Stimulated activated CD8-positive, alpha-beta memory T cell treated with anti-CD3 and anti-CD28 coated beads, Interleukin-4, amount 100 ng/mL, for 4 hours (primary cell): ENCODE results near the gene RAB24.
"Not testable (repeated sequence)": the region's sequence is repeated elsewhere in the genome, so short reads cannot be mapped to it uniquely, and the experiment has no call there.

Experiments
- DNase-seq, 2 donors: peaks; one replicate each; pipeline ENCODE4 v3.0.0-alpha.2; 2020; ENCODE audit warnings: low read depth in 2 of 2, low spot score in 1 of 2

The RAB24 gene

DNA sequence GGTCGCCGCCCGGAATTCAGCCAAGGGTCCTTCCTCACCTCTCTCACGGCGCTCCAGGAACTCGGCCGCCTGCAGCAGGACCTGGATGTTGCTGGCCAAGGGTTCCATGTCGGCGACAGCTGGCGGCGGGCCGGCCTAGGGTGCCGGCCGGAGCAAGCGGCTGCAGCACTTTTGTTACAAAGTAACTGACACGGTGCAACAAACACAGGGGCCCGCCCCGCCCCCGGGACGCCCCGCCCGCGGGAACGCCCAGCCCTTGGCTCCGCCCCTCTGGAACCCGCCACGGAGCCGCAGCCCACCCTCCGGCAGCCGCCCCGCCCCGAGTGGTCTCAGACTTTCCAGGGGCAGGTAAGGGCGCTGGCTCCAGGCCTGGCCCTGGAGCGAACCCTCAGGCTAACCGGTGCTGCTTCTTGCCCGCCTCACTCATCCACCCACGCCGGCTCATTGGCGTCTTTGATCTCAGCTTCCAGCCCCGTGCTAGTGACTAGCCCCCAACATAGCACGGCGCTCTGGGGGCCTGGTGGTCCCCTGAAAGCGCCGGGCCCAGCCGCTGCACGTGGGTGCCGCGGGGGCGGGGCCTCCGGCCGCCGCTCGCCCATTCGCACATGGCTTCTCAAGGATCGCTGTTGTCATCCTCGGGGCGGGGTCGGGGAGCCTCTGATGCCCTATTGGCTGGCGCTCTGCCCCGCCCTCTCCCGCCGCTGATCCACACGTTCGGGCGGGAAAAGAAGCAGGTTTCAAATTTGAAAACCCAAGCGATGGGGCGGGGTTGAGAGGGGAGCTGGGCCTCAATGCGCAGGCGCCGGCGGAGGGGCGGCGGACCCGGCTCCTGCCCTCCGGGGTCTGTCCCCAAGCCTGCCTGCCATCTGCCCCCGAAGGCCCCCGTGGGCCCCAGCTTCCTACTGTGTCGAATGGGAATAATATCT is 8.5 kb upstream of the RAB24 start, which contains the start of gene MXD3:
TSS of gene MXD3 (minus strand) at position 176 of the 926 bp plus-strand sequence. CDS start at position 108, 68 bp downstream.
- peak; percentile 84 to 90 for DNase-seq

DNA sequence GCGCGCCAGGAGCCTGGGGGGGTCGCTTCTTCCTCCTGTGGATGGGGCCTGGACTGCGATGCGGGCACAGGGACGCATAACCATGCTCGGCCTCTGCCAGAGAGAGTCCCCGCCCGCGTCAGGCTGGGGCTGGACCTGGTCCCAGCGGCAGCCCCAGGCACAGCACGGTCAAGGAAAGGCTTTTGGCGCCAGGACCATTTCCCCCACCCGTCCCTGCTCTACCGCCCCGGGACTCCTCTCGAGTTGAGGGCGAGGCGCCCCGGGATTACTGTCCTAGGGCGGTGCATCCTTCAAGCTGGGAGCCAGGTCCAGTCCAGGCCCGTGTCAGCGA is 7.8 kb upstream of the RAB24 start:
- no peak for DNase-seq

GRCh38 chr5:177310757-177311391 is 7.4 kb upstream of the RAB24 start:
- no peak for DNase-seq

DNA sequence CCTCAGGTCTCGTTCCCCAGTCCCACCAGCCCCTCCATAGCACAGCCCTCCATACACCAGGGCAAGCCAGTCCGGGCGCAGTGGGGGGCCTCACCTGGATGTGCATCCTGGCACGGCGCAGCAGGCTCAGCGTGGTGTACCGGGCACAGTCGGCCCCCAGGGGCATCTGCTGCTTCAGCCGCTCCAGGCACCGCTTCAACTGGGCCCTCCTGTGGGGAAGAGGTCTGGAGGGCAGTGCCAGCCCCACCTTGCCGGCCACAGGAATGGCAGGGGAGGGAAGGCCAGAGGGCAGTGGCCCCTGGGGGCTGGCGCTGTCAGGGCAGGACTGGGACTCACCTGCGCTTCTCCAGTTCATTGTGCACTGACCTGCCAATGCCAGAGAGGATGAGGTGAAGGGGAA is 6.8 kb upstream of the RAB24 start:
- DNase-seq: no peak

- DNase-seq: peak in 1 of 2 donors; percentile 37
Measured at GRCh38 chr5:177309351-177310191, 6.1 kb upstream of the RAB24 start.

DNA sequence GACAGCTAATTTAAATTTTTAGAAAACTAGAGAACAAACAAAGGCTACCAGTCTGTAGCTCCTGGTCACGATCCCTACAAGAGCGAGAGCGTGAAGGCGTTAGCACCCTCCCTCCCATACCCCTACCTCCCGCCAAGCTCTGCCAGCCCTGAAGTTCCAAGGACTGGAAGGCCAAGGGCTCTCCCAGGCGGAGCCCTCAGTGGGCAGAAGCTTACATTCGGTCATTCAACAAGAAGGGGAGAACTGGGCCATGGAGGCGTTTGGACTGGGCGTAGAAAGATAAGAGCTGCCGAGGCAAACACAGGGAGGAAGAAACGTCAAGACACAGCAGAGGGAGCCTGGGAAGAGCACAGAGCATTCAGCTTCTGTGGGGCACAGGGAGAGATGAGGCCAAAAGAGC is 5.2 kb upstream of the RAB24 start:
- no peak for DNase-seq

GRCh38 chr5:177307544-177308363 is 4.2 kb upstream of the RAB24 start:
- no peak for DNase-seq

DNA sequence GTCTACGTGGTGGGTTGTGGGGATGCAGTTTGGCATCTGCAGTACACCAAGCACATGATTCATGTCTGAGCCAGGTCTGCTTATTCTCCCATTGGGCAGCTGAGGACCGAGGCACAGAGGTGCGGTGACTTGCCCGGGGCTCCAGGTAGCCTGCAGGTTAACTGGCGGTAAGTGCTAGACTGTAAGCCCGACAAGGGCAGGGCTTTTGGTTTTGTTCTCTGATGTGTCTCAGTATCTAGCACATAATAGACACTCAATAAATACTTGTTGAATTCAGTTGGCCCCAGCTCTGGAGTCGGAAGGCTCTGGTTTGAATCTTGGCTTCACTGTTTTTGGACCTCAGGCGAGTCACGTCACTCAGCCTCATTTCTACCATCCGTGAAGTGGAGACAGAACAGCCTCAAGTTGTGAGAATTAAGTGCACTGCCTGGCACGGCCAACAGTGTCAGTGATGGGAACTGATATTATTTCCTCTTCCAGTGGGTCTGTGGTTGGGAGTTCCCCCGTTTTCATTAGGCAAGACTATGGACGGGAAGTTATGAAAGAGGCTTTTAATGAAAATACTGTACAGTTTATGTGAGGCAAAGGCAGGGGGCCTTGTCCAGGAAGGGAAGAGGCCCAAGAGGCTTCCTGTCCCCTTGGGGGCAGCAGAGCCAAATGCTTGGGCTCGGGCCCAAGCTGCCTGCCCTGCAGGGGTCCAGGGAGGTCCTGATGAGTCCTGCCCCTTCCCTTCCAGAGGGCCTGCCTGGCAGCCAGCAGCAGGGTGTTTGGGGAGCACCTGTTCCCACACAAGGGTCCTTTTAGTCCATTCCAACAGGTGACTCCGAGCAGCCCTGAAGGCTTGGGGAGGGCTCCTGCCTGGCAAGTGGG is 3.4 kb upstream of the RAB24 start:
- DNase-seq: no peak

DNA sequence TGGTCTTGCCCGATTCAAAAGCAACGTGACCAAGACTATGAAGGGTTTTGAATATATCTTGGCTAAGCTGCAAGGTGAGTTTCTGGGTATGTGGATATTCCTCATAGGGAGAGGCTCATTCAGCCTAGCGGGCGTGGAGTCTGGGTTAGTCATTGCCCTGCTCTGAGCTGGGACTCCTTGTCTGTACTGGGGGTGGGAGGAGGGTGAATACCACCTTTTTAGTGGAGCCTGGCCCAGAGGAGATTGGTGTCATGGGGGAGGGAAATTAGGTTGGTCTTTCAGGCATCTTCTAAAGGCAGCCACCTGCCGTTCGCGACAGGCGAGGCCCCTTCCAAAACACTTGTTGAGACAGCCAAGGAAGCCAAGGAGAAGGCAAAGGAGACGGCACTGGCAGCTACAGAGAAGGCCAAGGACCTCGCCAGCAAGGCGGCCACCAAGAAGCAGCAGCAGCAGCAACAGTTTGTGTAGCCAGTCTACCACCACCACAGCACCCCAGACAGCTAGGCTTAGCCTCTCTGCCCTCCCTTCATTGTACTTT is 2.7 kb upstream of the RAB24 start:
- DNase-seq: not testable (repeated sequence)

- no peak for DNase-seq
Measured at GRCh38 chr5:177304392-177305119, 1.0 kb upstream of the RAB24 start.

DNA sequence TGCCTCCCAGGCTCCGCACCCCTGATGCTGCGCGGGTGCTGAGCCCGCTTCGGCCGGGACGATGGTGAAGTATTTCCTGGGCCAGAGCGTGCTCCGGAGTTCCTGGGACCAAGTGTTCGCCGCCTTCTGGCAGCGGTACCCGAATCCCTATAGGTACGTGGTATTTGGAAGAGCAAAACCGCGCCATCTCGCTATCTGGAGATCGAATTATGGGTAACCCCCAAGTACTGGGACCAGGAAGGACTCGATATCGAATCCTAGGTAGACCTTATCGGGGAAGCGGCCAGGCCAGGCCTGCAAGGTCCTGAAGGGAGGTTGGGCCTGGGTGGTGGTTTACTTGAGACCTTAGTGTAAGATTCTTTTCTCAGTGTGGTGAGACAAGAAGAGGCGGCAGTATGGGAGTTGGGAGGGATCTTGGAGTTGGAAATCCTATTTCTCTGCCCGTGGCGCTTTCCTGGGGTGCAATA is 439 bp upstream of the RAB24 start:
- no peak for DNase-seq

GRCh38 chr5:177302354-177303110 is 987 bp downstream of the RAB24 start:
- no peak for DNase-seq

GRCh38 chr5:177301503-177302165 is 1.9 kb downstream of the RAB24 start:
- no peak for DNase-seq

GRCh38 chr5:177300951-177301350 is 2.6 kb downstream of the RAB24 start:
- no peak for DNase-seq

GRCh38 chr5:177300236-177300880 is 3.2 kb downstream of the RAB24 start:
- DNase-seq: peak; percentile 33 to 53

- no peak for DNase-seq
Measured at GRCh38 chr5:177299697-177300096, 3.8 kb downstream of the RAB24 start.

- no peak for DNase-seq
Measured at GRCh38 chr5:177297922-177298321, 5.6 kb downstream of the RAB24 start.
